C1 segment of cervical spinal cord (tissue), 14 donors: ENCODE measurements around the gene RNU6-1.
A peak's percentile ranks its signal among the peaks of the same experiment; 100 is the strongest.

Experiments used
- DNase-seq, 14 donors: peaks; one replicate each; lab custom pipeline; 2025; lab: John Stamatoyannopoulos, UW

Gene RNU6-1

GRCh38 chr15:67839929-67840748 lies at the start of gene RNU6-1:
Gene RNU6-1 (minus strand): TSS chr15:67840045.
- DNase-seq = peak; percentile 36 to 96 (median 88)

GRCh38 chr15:67887776-67888175 lies 47.9 kb upstream of the RNU6-1 start:
- no peak for DNase-seq

- DNase-seq = no peak
Observed at GRCh38 chr15:67885861-67886260, 46.0 kb upstream of the RNU6-1 start.

GRCh38 chr15:67885175-67885523 lies 45.3 kb upstream of the RNU6-1 start:
- no peak for DNase-seq

GRCh38 chr15:67884514-67885174 lies 44.8 kb upstream of the RNU6-1 start:
- peak in 13 of 14 donors; percentile 9 to 80 (median 58) for DNase-seq

GRCh38 chr15:67884009-67884408 lies 44.2 kb upstream of the RNU6-1 start:
- DNase-seq = peak in 1 of 14 donors; percentile 10

- no peak for DNase-seq
Observed at GRCh38 chr15:67883234-67883773, 43.5 kb upstream of the RNU6-1 start.

- DNase-seq = peak in 1 of 14 donors; percentile 5
Observed at GRCh38 chr15:67882487-67883233, 42.8 kb upstream of the RNU6-1 start.

- peak in 1 of 14 donors; percentile 7 for DNase-seq
Observed at GRCh38 chr15:67880651-67881182, 40.9 kb upstream of the RNU6-1 start.

GRCh38 chr15:67879440-67880129 lies 39.7 kb upstream of the RNU6-1 start:
- DNase-seq = no peak

- DNase-seq = no peak
Observed at GRCh38 chr15:67878712-67879206, 38.9 kb upstream of the RNU6-1 start.

GRCh38 chr15:67873777-67874176 lies 33.9 kb upstream of the RNU6-1 start:
- DNase-seq = no peak

GRCh38 chr15:67870868-67871408 lies 31.1 kb upstream of the RNU6-1 start:
- no peak for DNase-seq

- DNase-seq = no peak
Observed at GRCh38 chr15:67869701-67870100, 29.9 kb upstream of the RNU6-1 start.

- DNase-seq = no peak
Observed at GRCh38 chr15:67865766-67866165, 25.9 kb upstream of the RNU6-1 start.

- DNase-seq = no peak
Observed at GRCh38 chr15:67865331-67865730, 25.5 kb upstream of the RNU6-1 start.

GRCh38 chr15:67863442-67863987 lies 23.7 kb upstream of the RNU6-1 start:
- DNase-seq = peak in 12 of 14 donors; percentile 20 to 79 (median 50)

GRCh38 chr15:67862750-67863441 lies 23.1 kb upstream of the RNU6-1 start:
- DNase-seq = no peak

GRCh38 chr15:67861983-67862382 lies 22.1 kb upstream of the RNU6-1 start:
- DNase-seq = no peak
